ENCODE measurements around the gene EPHA5. TPM values are rescaled to one million over a fixed set of nuclear protein-coding genes. Genes with fewer than 3 reads are reported as not detected.

Gene EPHA5
- total RNA-seq, 1 experiment from 2014 or later: not detected

GRCh38 chr4:65386927-65387326 lies 283.4 kb downstream of the EPHA5 start:
- intact Hi-C loops (cut with micrococcal nuclease; ENCODE audit: unreplicated experiment): no loop called here
- no peaks in the 10 kb centered on the region for H3K36me3 ChIP-seq (ENCODE audit: low read depth)
- ChIA-PET POLR2A (ENCODE audit: unreplicated experiment) (no interaction called here), CTCF (no interaction called here)
- no peak for TF ChIP-seq CTCF (conservative IDR thresholded peaks at IDR 0.05)
- TF ChIP-seq EZH2 (IDR thresholded peaks at IDR 0.05; ENCODE audit: low read depth): no peak
- no peaks in the 10 kb centered on the region for H3K9me2 ChIP-seq (ENCODE audit: insufficient read depth)
- no peaks in the 10 kb centered on the region for H4K20me1 ChIP-seq (ENCODE audit: insufficient read depth)
- H3K79me2 ChIP-seq (ENCODE audit: low read depth): no peaks in the 10 kb centered on the region
- H3K4me1 ChIP-seq (replicated peaks; ENCODE audit: insufficient read depth): peaks cover 4% of the 10 kb centered on the region; the same call in 1 of the 2 replicates
- no peak overlapping the region for H3K4me3 ChIP-seq
- no peaks in the 10 kb centered on the region for H3K9me3 ChIP-seq (ENCODE audit: insufficient read depth, low read depth)
- no peak for DNase-seq
- no peak overlapping the region for H3K4me2 ChIP-seq
- no peaks in the 10 kb centered on the region for H3K27me3 ChIP-seq (ENCODE audit: insufficient read depth, low read depth)
- H2AFZ ChIP-seq: no peak overlapping the region
- H3K27ac ChIP-seq: no peak overlapping the region
- H3F3A ChIP-seq (ENCODE audit: insufficient read depth, low read depth): no peaks in the 10 kb centered on the region
- BruUV-seq (replicated peaks): no TSS peak

- H3K79me2 ChIP-seq (ENCODE audit: low read depth): no peaks in the 10 kb centered on the region
- no peaks in the 10 kb centered on the region for H3K36me3 ChIP-seq (ENCODE audit: low read depth)
- H3K27ac ChIP-seq: no peak overlapping the region
- intact Hi-C loops (cut with micrococcal nuclease; ENCODE audit: unreplicated experiment): no loop called here
- no peak overlapping the region for H3K4me2 ChIP-seq
- ChIA-PET CTCF (no interaction called here), POLR2A (ENCODE audit: unreplicated experiment) (no interaction called here)
- no peaks in the 10 kb centered on the region for H3K9me2 ChIP-seq (ENCODE audit: insufficient read depth)
- H4K20me1 ChIP-seq (ENCODE audit: insufficient read depth): no peaks in the 10 kb centered on the region
- peaks cover 4% of the 10 kb centered on the region; the same call in 1 of the 2 replicates for H3K4me1 ChIP-seq (replicated peaks; ENCODE audit: insufficient read depth)
- no peak overlapping the region for H3K4me3 ChIP-seq
- H3K27me3 ChIP-seq (ENCODE audit: insufficient read depth, low read depth): no peaks in the 10 kb centered on the region
- no peaks in the 10 kb centered on the region for H3F3A ChIP-seq (ENCODE audit: insufficient read depth, low read depth)
- H3K9me3 ChIP-seq (ENCODE audit: insufficient read depth, low read depth): no peaks in the 10 kb centered on the region
- TF ChIP-seq CTCF (conservative IDR thresholded peaks at IDR 0.05): no peak
- TF ChIP-seq EZH2 (IDR thresholded peaks at IDR 0.05; ENCODE audit: low read depth): no peak
- H2AFZ ChIP-seq: no peak overlapping the region; the same call in 1 of the 2 replicates
- peak; percentile 3 to 63 for DNase-seq
- BruUV-seq (replicated peaks): no TSS peak
Observed at GRCh38 chr4:65383589-65384305, 286.5 kb downstream of the EPHA5 start.

GRCh38 chr4:65381648-65382047 lies 288.6 kb downstream of the EPHA5 start:
- TF ChIP-seq EZH2 (IDR thresholded peaks at IDR 0.05; ENCODE audit: low read depth) (no peak), CTCF (conservative IDR thresholded peaks at IDR 0.05) (no peak)
- no peak for DNase-seq
- H3K27me3 ChIP-seq (ENCODE audit: insufficient read depth, low read depth): no peaks in the 10 kb centered on the region
- intact Hi-C loops (cut with micrococcal nuclease; ENCODE audit: unreplicated experiment): no loop called here
- H2AFZ ChIP-seq: no peak overlapping the region
- ChIA-PET POLR2A (ENCODE audit: unreplicated experiment) (no interaction called here), CTCF (no interaction called here)
- peaks cover 4% of the 10 kb centered on the region; the same call in 1 of the 2 replicates for H3K4me1 ChIP-seq (replicated peaks; ENCODE audit: insufficient read depth)
- no peaks in the 10 kb centered on the region for H3K79me2 ChIP-seq (ENCODE audit: low read depth)
- H3K9me3 ChIP-seq (ENCODE audit: insufficient read depth, low read depth): no peaks in the 10 kb centered on the region
- no peaks in the 10 kb centered on the region for H3K36me3 ChIP-seq (ENCODE audit: low read depth)
- H3K9me2 ChIP-seq (ENCODE audit: insufficient read depth): no peaks in the 10 kb centered on the region
- no peak overlapping the region for H3K27ac ChIP-seq
- no peaks in the 10 kb centered on the region for H4K20me1 ChIP-seq (ENCODE audit: insufficient read depth)
- no TSS peak for BruUV-seq (replicated peaks)
- no peaks in the 10 kb centered on the region for H3F3A ChIP-seq (ENCODE audit: insufficient read depth, low read depth)
- no peak overlapping the region for H3K4me3 ChIP-seq
- no peak overlapping the region for H3K4me2 ChIP-seq

Data from PC-9 (cell line).